Colon (tissue), 2 donors: ENCODE measurements around the gene LOXL1.

Experiments used
- FAIRE-seq: peaks from 2 replicates; lab custom pipeline; 2012; peaks lifted over from hg19 to GRCh38; lab: Jason Lieb, UNC
- donor health status: control.
- donor health status: control.

LOXL1 gene

DNA sequence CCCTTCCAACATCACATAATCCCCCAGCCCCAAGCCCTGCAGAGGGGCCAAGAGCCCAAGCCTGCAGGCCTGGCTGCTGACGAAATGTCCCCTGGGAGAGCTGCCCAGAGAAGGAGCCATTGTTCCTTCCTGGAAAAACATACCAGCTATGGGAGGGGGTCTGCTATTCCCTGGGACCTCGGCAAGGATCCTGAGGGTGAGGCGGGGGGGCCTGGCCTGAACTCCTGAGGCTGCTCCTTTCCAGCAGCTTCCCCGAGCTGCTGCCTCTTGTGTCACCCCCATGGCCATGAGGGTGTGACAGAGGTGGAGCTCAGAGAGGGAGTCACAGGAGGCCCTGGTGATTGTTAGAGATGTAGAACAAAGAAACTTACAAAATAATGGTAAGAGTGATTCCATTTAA is 12.9 kb downstream of the LOXL1 start:
- FAIRE-seq, result no peak

DNA sequence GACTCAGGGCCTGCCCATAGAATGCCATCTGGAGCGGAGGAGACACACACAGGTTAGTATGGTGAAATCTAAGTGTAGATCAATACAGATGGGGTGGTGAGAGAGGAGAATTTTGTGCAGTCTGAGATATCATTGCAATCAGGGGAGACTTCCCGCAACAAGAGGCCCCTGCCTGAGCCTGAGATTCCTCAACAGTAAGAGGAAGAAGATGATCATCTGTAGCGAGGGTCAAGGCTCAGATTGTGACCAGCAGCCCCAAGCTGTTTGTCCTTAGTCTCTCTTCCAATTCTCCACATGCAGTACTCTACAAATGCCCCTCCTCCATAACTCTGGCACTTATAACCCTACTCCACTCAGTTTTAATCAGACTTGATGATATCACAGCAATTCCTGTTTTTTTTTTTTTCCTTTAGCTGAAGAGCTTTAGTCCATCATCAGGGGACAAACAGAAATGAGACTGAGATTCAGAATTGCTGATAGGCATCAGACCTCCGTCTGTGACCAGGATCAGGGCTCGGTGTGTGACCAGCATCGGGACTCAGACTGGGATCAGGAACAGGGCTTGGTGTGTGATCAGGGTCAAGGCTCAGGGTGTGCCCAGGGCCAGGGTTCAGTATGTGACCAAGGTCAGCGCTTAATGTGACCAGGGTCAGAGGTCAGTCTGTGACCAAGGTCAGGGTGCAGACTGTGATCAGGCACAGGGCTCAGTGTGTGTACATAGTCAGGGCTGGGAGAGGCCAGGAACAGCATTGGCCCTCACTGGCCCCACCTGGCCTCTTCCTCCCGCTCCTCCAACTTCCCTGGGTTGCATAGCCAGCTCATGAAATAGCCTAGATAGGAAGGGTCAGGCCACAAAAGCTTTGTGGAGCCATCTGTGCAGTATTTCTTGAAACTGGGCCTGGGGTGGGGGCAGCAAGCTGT is 14.1 kb downstream of the LOXL1 start:
- no peak for FAIRE-seq

GRCh38 chr15:73941044-73941443 is 14.8 kb downstream of the LOXL1 start:
- no peak for FAIRE-seq

DNA sequence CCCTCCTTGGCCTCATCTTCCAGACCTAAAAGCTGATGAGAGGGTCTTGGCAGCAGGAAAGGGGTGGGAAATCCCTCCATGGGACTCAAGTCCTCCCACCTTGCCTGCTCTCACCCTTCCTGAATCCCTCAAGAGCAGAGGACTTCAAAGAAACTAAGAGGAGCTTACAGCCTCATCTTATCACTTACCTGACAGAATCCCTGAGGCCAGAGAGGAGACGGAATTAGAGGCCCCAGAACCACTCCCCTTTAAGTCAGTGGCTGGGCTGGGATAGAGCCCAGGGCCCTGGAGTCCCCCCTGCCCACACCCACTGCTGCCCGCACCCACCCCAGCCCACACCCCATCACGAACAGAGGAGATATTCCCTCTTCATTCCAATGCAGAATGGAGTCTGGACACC is 15.2 kb downstream of the LOXL1 start:
- no peak for FAIRE-seq

GRCh38 chr15:73941871-73942635 is 15.8 kb downstream of the LOXL1 start:
- FAIRE-seq, result no peak

- FAIRE-seq, result no peak
Measured at GRCh38 chr15:73942751-73943270, 16.5 kb downstream of the LOXL1 start.

DNA sequence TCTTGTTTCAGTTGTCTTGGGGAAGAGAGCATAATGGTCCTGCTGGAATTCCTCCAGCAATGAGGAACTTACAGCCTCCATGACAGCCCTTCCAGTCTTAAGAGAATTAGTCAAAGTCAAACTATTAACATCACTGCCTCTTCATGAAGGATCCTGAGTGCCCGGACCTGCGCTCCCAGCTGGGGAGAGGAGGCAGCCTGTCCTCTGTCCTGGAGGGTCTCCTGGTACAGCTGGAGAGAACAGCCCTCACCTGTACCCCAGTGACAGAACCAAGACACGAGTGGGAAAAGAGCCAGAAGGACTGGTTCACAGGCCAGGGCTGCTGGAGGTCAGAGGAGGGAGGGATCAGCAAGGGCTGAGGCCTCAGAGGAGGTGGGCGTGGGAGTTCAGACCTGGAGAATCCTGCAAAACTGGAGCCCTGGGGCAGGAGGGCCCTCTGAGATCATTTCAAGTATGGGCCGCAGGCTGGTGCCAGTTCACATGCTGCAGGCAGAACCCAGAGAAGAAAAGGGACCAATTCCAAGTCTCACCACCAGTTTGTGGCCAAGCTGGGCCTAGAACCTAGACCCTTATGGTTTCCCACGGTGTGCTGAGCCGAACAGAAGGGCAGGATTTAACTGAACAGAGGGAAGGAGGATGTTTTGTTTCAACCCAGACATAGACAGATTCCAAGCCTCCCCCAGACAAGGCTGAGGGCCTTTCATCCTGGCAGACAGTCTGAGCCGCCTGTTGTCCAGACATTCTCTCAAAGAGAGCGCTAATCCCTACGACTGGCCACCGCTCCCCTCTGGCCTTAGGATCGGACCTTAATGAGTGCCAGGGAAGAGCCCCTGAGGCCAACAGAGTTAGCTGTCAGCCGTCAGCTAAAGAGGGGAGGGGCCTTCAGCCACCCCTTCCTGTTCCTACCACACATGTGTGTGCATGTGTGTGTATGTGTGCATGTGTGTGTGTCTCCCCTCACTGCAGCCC is 18.2 kb downstream of the LOXL1 start:
- no peak for FAIRE-seq

- FAIRE-seq, result no peak
Measured at GRCh38 chr15:73945130-73945508, 18.9 kb downstream of the LOXL1 start.

DNA sequence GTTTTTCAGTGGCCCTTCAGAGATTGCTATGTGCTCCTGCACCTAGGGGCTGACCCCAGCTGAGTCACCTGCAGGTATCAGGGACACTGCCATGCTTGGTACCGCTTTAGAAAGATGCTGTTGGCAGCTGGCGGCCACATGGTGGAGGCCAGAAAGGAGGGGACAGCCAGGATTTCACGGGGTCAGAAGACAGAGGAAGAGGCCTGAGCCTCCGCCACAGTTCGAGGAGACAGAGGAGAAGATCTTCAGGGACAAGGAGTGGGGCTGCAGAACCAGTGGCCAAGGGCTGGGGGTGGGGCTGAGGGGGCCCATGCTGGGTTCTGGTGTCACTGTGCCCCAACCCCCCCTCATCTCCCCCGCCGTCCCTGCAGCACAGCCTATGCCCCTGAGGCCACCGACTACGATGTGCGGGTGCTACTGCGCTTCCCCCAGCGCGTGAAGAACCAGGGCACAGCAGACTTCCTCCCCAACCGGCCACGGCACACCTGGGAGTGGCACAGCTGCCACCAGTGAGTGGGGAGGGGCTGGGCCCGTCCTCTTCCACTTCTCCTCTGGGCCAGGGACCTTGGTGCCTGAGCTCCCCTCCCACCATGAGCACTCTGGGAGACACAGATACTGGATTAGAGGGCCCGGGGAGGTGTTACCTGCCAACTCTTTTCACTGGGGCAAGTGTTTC is 19.9 kb downstream of the LOXL1 start:
- FAIRE-seq, result no peak

DNA sequence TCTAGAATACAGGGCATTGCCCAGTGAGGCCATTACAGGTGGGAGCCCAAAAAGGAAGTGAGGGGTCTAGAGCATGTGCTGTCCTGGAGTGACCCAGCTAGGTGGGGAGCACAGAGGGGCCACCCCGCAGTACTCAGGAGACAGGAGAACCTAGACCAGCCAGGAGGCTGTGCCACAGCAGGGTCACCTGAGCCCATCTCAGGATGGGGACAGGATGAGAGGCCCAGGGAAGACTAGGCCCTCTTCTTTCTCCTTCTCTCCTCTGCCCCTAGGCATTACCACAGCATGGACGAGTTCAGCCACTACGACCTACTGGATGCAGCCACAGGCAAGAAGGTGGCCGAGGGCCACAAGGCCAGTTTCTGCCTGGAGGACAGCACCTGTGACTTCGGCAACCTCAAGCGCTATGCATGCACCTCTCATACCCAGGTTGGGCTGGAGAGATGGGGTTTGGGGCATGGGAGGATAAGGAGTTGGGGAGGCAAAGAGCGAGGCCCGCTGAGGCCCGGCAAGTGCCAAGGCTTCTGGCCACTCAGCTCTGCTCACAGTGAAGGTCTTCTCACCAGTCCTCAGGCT is 20.6 kb downstream of the LOXL1 start:
- no peak for FAIRE-seq

GRCh38 chr15:73947651-73948050 is 21.4 kb downstream of the LOXL1 start:
- FAIRE-seq, result no peak

DNA sequence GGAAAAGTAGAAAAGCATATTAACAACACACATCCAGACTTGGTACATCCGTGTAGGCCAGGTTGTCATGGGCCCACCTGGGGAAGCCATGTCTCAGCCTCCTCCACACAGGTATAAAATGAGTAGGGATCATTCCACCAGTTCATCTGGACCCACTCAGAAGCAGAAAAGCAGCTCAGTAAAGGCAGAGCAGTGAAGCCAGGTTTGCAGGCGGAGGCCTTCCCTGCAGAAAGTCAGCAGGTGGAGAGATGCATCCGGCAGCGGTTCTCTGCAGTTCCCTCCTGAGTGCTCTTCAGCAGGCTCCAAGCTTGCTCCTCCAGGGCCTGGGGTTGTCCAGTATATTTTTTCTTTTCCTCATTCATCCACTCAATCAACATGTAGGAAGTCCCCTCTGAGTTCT is 22.1 kb downstream of the LOXL1 start:
- no peak for FAIRE-seq

GRCh38 chr15:73948982-73949381 is 22.7 kb downstream of the LOXL1 start:
- no peak for FAIRE-seq

DNA sequence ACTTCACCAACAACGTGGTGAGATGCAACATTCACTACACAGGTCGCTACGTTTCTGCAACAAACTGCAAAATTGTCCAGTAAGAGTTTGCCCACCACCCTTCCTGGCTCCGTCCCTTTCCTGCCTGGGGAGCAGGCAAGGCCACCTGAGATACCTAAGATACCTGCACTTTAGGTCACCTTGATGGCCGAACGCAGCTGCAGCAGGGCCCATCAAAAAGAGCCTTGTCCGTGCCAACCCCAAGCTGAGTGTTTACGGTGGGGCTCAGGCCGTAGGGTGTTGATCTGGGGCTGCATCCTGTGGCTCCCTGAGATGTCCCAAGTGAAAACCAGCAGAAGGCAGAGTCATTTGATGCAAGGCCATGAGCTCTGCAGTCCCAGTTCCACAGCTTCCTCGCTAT is 23.2 kb downstream of the LOXL1 start:
- FAIRE-seq, result no peak

DNA sequence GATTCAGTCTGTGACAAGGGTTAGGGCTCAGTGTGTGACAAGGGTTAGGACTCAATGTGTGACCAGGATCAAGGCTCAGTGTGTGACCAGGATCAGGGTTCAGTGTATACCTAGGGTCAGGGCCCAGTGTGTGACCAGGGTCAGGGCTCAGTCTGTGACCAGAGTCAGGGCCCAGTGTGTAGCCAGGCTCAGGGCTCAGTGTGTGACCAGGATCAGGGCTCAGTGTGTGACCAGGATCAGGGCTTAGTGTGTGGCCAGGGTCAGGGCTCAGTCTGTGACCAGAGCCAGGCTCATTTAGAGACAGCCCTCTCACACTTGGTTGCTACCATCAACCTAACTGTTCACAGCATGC is 24.2 kb downstream of the LOXL1 start:
- FAIRE-seq, result no peak

DNA sequence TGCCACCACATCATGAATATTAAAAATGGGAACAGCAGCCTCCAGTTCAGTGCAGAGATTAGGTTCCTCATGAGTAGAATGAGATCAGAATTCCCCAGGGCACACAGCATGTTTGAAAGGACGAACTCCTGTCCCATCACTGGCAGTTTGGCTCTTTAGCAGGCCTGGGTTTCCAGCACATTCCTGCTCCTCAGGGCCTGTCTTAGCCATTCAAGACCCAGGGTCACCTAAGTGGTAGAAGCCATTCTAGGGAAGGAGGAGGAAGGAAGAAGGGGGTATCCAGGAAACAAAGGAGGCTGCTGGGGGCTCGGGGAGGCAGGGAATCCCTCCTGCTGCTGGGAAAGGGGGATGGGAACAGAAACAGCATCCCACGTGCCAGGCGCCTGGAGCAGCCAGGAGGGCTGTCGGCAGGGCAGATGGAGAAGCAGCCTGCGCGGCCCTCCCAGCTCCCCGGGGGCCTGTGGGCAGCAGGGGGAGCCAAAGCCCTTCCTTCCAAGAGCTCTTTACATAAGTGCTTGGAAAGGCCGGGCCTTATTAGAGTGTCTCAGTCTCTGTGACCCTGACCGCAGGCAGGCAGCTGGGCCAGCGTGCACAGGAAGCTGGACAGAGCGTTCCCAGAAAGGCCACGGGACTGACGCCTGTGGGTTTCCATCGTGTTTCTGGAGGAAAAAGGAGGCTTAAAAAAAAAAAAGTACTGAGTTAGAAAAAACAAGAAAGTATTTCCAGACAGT is 24.7 kb downstream of the LOXL1 start:
- no peak for FAIRE-seq

DNA sequence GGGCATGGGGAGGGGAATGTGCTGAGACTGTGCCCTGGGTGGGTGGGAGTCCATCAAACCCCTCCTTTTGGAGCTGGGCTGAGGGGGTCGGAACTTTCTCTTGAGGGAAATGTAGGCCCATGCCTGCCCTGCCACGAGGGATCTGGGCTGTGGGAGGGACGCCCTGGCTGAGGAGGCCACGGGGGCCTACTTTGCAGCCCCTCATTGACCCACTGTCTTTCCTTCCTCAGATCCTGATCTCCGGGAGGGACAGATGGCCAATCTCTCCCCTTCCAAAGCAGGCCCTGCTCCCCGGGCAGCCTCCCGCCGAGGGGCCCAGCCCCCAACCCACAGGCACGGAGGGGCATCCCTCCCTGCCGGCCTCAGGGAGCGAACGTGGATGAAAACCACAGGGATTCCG is 25.3 kb downstream of the LOXL1 start:
- no peak for FAIRE-seq

GRCh38 chr15:73952171-73952912 is 26.1 kb downstream of the LOXL1 start:
- FAIRE-seq, result no peak

DNA sequence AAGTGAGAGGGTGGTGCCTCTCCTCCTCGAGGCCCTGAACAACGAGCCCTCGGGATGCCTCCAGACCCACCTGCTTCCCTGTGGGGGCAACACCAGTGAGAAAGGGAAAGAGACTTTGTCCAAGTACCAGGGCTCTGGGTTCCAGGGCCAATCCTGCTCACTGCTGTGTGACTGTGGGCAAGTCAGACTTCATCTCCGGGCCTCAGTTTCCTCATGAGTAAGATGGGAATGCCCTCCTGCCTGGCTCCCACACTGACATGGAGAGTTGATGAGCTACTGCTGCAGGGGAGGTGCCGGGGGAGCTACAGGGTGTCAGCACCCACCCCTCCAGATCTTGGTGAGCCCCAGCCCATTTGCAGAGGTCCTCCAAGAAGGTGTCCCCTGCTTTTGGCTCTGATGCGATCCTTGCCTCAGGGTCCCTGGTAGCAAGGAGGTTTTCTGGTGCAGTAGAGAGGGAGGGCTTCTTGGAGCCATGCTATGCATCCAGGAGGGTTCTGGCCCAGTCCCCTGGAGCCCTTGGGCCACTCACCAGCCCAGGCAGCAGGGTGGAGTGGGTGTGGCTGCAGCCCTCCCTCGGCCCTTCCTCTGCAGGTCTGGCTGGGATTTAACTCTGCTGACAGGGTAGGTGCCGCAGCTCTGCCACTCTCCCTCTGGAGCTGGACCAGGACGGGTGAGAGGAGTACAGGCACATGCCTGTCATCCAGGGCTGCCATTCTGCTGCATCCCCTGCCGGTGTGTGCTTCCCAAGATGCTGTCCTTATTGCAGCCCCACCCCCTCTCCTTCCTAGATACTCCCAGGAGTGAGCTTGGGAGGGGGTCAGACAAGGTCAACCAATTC is 26.9 kb downstream of the LOXL1 start:
- no peak for FAIRE-seq
